H9 (cell line): ENCODE measurements around the gene MZT2A. TPM values are rescaled to one million over a fixed set of nuclear protein-coding genes. Genes with fewer than 3 reads are reported as not detected.
"Not testable (repeated sequence)": the region's sequence is repeated elsewhere in the genome, so short reads cannot be mapped to it uniquely, and the experiment has no call there.

ENCODE experiments used
- DNase-seq: peaks from one replicate; pipeline ENCODE4 v3.0.0-alpha.2; 2017
- H2AFZ ChIP-seq: one replicate; pipeline ENCODE4 v1.6.1; 2013; ENCODE audit warnings: mild to moderate bottlenecking, low read length, control low read depth, moderate library complexity
- H2AK5ac ChIP-seq: 2 replicates; pipeline ENCODE4 v1.6.1; 2013; ENCODE audit warnings: low read length, control low read depth, mixed read lengths; ENCODE audit not compliant: insufficient read length
- H2BK120ac ChIP-seq: one replicate; pipeline ENCODE4 v1.6.1; 2013; ENCODE audit warnings: low read depth, mild to moderate bottlenecking, low read length, control low read depth, inconsistent platforms; ENCODE audit not compliant: poor library complexity, severe bottlenecking
- H2BK12ac ChIP-seq: 2 replicates; pipeline ENCODE4 v1.6.1; 2013; ENCODE audit warnings: low read length, control low read depth, mixed read lengths, low read depth; ENCODE audit not compliant: insufficient read length
- H2BK15ac ChIP-seq: 2 replicates; pipeline ENCODE4 v1.6.1; 2013; ENCODE audit warnings: low read depth, low read length, control low read depth
- H2BK20ac ChIP-seq: one replicate; pipeline ENCODE4 v1.6.1; 2013; ENCODE audit warnings: low read depth, mild to moderate bottlenecking, low read length, control low read depth, inconsistent platforms; ENCODE audit not compliant: poor library complexity, severe bottlenecking
- H2BK5ac ChIP-seq: 2 replicates; pipeline ENCODE4 v1.6.1; 2013; ENCODE audit warnings: low read length, control low read depth, mixed read lengths; ENCODE audit not compliant: insufficient read length
- H3K14ac ChIP-seq: 2 replicates; pipeline ENCODE4 v1.6.1; 2013; ENCODE audit warnings: low read length, control low read depth; ENCODE audit not compliant: insufficient read depth
- H3K18ac ChIP-seq: 2 replicates; pipeline ENCODE4 v1.6.1; 2013; ENCODE audit warnings: low read depth, mild to moderate bottlenecking, mixed read lengths, low read length, control low read depth; ENCODE audit not compliant: insufficient read length
- H3K23ac ChIP-seq: 2 replicates; pipeline ENCODE4 v1.6.1; 2013; ENCODE audit warnings: low read length, control low read depth, mixed read lengths, low read depth; ENCODE audit not compliant: insufficient read length
- H3K23me2 ChIP-seq: 2 replicates; pipeline ENCODE4 v1.6.1; 2013; ENCODE audit warnings: low read depth, mild to moderate bottlenecking, mixed read lengths, low read length, control low read depth; ENCODE audit not compliant: insufficient read length, poor library complexity, severe bottlenecking
- H3K27ac ChIP-seq: 2 replicates; pipeline ENCODE4 v1.5.1; 2013; ENCODE audit warnings: low read length, control low read depth, mixed read lengths, low read depth; ENCODE audit not compliant: insufficient read length
- H3K27me3 ChIP-seq: 2 replicates; pipeline ENCODE4 v1.6.1; 2013; ENCODE audit warnings: low read length, control low read depth, inconsistent platforms; ENCODE audit not compliant: insufficient read depth
- H3K4ac ChIP-seq: 2 replicates; pipeline ENCODE4 v1.6.1; 2013; ENCODE audit warnings: low read depth, mild to moderate bottlenecking, control low read depth, inconsistent platforms, low read length, moderate library complexity
- H3K4me1 ChIP-seq: 2 replicates; pipeline ENCODE4 v1.6.1; 2013; ENCODE audit warnings: low read length, control low read depth, inconsistent platforms; ENCODE audit not compliant: insufficient read depth
- H3K4me2 ChIP-seq: 2 replicates; pipeline ENCODE4 v1.6.1; 2013; ENCODE audit warnings: low read length, control low read depth, mixed read lengths; ENCODE audit not compliant: insufficient read length, insufficient read depth
- H3K56ac ChIP-seq: 2 replicates; pipeline ENCODE4 v1.6.1; 2013; ENCODE audit warnings: low read depth, mild to moderate bottlenecking, mixed read lengths, low read length, control low read depth; ENCODE audit not compliant: insufficient read length
- H3K79me1 ChIP-seq: 2 replicates; pipeline ENCODE4 v1.6.1; 2013; ENCODE audit warnings: low read depth, mild to moderate bottlenecking, moderate library complexity, low read length, control low read depth, inconsistent platforms; ENCODE audit not compliant: insufficient read depth, poor library complexity, severe bottlenecking
- H3K79me2 ChIP-seq: 2 replicates; pipeline ENCODE4 v1.6.1; 2013; ENCODE audit warnings: low read length, control low read depth, inconsistent platforms; ENCODE audit not compliant: insufficient read depth
- H3K9ac ChIP-seq: 2 replicates; pipeline ENCODE4 v1.6.1; 2013; ENCODE audit warnings: low read length, control low read depth, mixed read lengths; ENCODE audit not compliant: insufficient read length; ENCODE audit errors: extremely low read depth
- H3K9me3 ChIP-seq: one replicate; pipeline ENCODE4 v1.6.1; 2013; ENCODE audit warnings: low read depth, low read length, inconsistent platforms; ENCODE audit not compliant: control insufficient read depth
- H3T11ph ChIP-seq: one replicate; pipeline ENCODE4 v1.6.1; 2013; ENCODE audit warnings: mild to moderate bottlenecking, low read length, control low read depth, inconsistent platforms
- H4K20me1 ChIP-seq: one replicate; pipeline ENCODE4 v1.6.1; 2013; ENCODE audit not compliant: control insufficient read depth, insufficient read length, insufficient read depth
- H4K5ac ChIP-seq: 2 replicates; pipeline ENCODE4 v1.6.1; 2013; ENCODE audit warnings: low read depth, mild to moderate bottlenecking, mixed read lengths, low read length, control low read depth; ENCODE audit not compliant: insufficient read length
- H4K8ac ChIP-seq: replicated peaks from 2 replicates; pipeline ENCODE4 v1.6.1; 2013; ENCODE audit warnings: low read length, control low read depth, mixed read lengths, low read depth; ENCODE audit not compliant: insufficient read length
- H4K91ac ChIP-seq: 2 replicates; pipeline ENCODE4 v1.6.1; 2013; ENCODE audit warnings: low read depth, mild to moderate bottlenecking, moderate library complexity, mixed read lengths, low read length, control low read depth; ENCODE audit not compliant: insufficient read length
- H3K27ac Mint-ChIP-seq, 3 experiments: 2 replicates in 2 of 3; 3 replicates in 1 of 3; pipeline ENCODE4 v1.8.0; 2020 to 2021; ENCODE audit warnings: mixed read lengths in 3 of 3, mild to moderate bottlenecking in 1 of 3, moderate library complexity in 1 of 3
- H3K27me3 Mint-ChIP-seq: 2 replicates; pipeline ENCODE4 v1.8.0; 2021; ENCODE audit warnings: low read depth, mild to moderate bottlenecking, moderate library complexity, mixed read lengths
- H3K36me3 Mint-ChIP-seq, 3 experiments: 2 replicates in 2 of 3; 3 replicates in 1 of 3; pipeline ENCODE4 v1.8.0; 2020 to 2021; ENCODE audit warnings: low read depth in 3 of 3, mixed read lengths in 3 of 3; ENCODE audit not compliant: insufficient read depth in 1 of 3
- H3K4me1 Mint-ChIP-seq, 2 experiments: 2 replicates each; pipeline ENCODE4 v1.8.0; 2020; ENCODE audit warnings: mixed read lengths in 2 of 2
- H3K4me3 Mint-ChIP-seq, 2 experiments: 2 replicates in 1 of 2; 3 replicates in 1 of 2; pipeline ENCODE4 v1.8.0; 2020 to 2021; ENCODE audit warnings: mild to moderate bottlenecking in 2 of 2, mixed read lengths in 2 of 2, moderate library complexity in 1 of 2
- H3K9me3 Mint-ChIP-seq, 2 experiments: 2 replicates in 1 of 2; 3 replicates in 1 of 2; pipeline ENCODE4 v1.8.0; 2020; ENCODE audit warnings: mild to moderate bottlenecking in 2 of 2, mixed read lengths in 2 of 2, moderate library complexity in 1 of 2
- CTCF ChIP-seq: fragments of 200-600 bp; sonication (generic); conservative IDR thresholded peaks from 3 replicates; pipeline ENCODE4 v1.8.0; 2021; ENCODE audit warnings: antibody characterized with exemption, mild to moderate bottlenecking
- WGBS: extraction: QIAGEN DNeasy Blood & Tissue Kit; methylation state at CpG from one replicate; pipeline ENCODE4 v1.1.7; 2013; ENCODE audit warnings: missing lambda C conversion rate, low lambda C conversion rate, mixed read lengths; ENCODE audit not compliant: insufficient read length; ENCODE audit errors: extremely low coverage; 5-methylcytosine and 5-hydroxymethylcytosine counted together
- total RNA-seq: library from RNA; stranded (reverse); gene quantifications from 2 replicates; pipeline ENCODE4 v1.2.1, GENCODE V29; 2021

Gene MZT2A
- total RNA-seq, 1 experiment from 2014 or later, result 127 TPM

GRCh38 chr2:131509615-131510014 is 17.4 kb upstream of the MZT2A start:
- Histone ChIP-seq H2BK5ac (no peak overlapping the region), H2BK120ac (no peak overlapping the region), H2BK12ac (no peak overlapping the region), H3K9me3 (no peaks in the 10 kb centered on the region), H3K23me2 (no peaks in the 10 kb centered on the region), H3K4me2 (no peak overlapping the region), H3K4me1 (no peaks in the 10 kb centered on the region), H3K79me2 (no peaks in the 10 kb centered on the region), H3K23ac (no peak overlapping the region), H3K56ac (no peak overlapping the region), H3K4ac (no peak overlapping the region), H4K91ac (no peak overlapping the region), H4K20me1 (no peaks in the 10 kb centered on the region), H2BK15ac (no peak overlapping the region), H3K9ac (no peak overlapping the region), H2BK20ac (no peak overlapping the region), H3K27ac (no peak overlapping the region), H3K27me3 (no peaks in the 10 kb centered on the region), H3T11ph (no peak overlapping the region), H2AFZ (no peak overlapping the region), H3K14ac (no peak overlapping the region), H4K5ac (no peak overlapping the region), H2AK5ac (no peak overlapping the region), H3K79me1 (no peaks in the 10 kb centered on the region), H3K18ac (no peak overlapping the region), H4K8ac (no peak overlapping the region)
- no CpG with 5 or more reads among the region's 9 CpGs for WGBS
- Mint-ChIP-seq H3K9me3 (no peaks in the 10 kb centered on the region), H3K4me3 (no peak overlapping the region), H3K36me3 (peaks cover 23 to 69% (median 58%) of the 10 kb centered on the region in 3 experiments; a peak in 6 of 7 replicates), H3K4me1 (no peaks in the 10 kb centered on the region; a peak in 1 of 4 replicates), H3K27ac (no peak overlapping the region), H3K27me3 (no peaks in the 10 kb centered on the region)
- no peak for DNase-seq
- no peak for TF ChIP-seq CTCF

- not testable (repeated sequence) for H3K79me1 ChIP-seq, H2BK120ac ChIP-seq, H2AK5ac ChIP-seq, H3K18ac ChIP-seq, H3K27ac ChIP-seq, H4K91ac ChIP-seq, H3K4me1 ChIP-seq, H2AFZ ChIP-seq, H3K4me2 ChIP-seq, H4K8ac ChIP-seq, H3T11ph ChIP-seq, H3K4ac ChIP-seq, H4K5ac ChIP-seq, H3K27me3 ChIP-seq, H3K4me3 Mint-ChIP-seq, H3K27ac Mint-ChIP-seq, H3K56ac ChIP-seq, H2BK5ac ChIP-seq, H3K27me3 Mint-ChIP-seq, H3K9me3 ChIP-seq, H3K14ac ChIP-seq, H3K4me1 Mint-ChIP-seq, DNase-seq, H2BK15ac ChIP-seq, H4K20me1 ChIP-seq, H3K9me3 Mint-ChIP-seq, H3K79me2 ChIP-seq, H3K23ac ChIP-seq, H3K23me2 ChIP-seq, H2BK20ac ChIP-seq, H3K9ac ChIP-seq, H2BK12ac ChIP-seq
- H3K36me3 Mint-ChIP-seq, result peaks cover 25 to 87% (median 79%) of the 10 kb centered on the region in 3 experiments; a peak in 6 of 7 replicates
- no CpG with 5 or more reads among the region's 7 CpGs for WGBS
These were observed 12.0 kb upstream of the MZT2A start for GRCh38 chr2:131504082-131504750.
